ENCODE measurements around the gene MAP3K7CL.
"Not testable (repeated sequence)": the region's sequence is repeated elsewhere in the genome, so short reads cannot be mapped to it uniquely, and the experiment has no call there.

The MAP3K7CL gene

GRCh38 chr21:29135481-29135880 is 5.0 kb downstream of the MAP3K7CL start:
- DNase-seq = no peak

- DNase-seq = no peak
Measured at GRCh38 chr21:29136033-29136432, 5.6 kb downstream of the MAP3K7CL start.

GRCh38 chr21:29144736-29145353 is 14.4 kb downstream of the MAP3K7CL start:
- no peak for DNase-seq

- DNase-seq = no peak
Measured at GRCh38 chr21:29145354-29145782, 14.9 kb downstream of the MAP3K7CL start.

- DNase-seq = no peak
Measured at GRCh38 chr21:29145852-29146453, 15.5 kb downstream of the MAP3K7CL start.

GRCh38 chr21:29146726-29147125 is 16.3 kb downstream of the MAP3K7CL start:
- DNase-seq = no peak

GRCh38 chr21:29148530-29148929 is 18.1 kb downstream of the MAP3K7CL start:
- no peak for DNase-seq

GRCh38 chr21:29149808-29150425 is 19.5 kb downstream of the MAP3K7CL start:
- DNase-seq = no peak

- no peak for DNase-seq
Measured at GRCh38 chr21:29151931-29152330, 21.5 kb downstream of the MAP3K7CL start.

- no peak for DNase-seq
Measured at GRCh38 chr21:29152916-29153315, 22.5 kb downstream of the MAP3K7CL start.

- no peak for DNase-seq
Measured at GRCh38 chr21:29154270-29154669, 23.8 kb downstream of the MAP3K7CL start.

GRCh38 chr21:29155118-29155932 is 24.9 kb downstream of the MAP3K7CL start:
- DNase-seq = no peak

- no peak for DNase-seq
Measured at GRCh38 chr21:29155933-29156260, 25.5 kb downstream of the MAP3K7CL start.

- DNase-seq = no peak
Measured at GRCh38 chr21:29157080-29157479, 26.6 kb downstream of the MAP3K7CL start.

GRCh38 chr21:29159842-29160241 is 29.4 kb downstream of the MAP3K7CL start:
- no peak for DNase-seq

- DNase-seq = not testable (repeated sequence)
Measured at GRCh38 chr21:29162825-29163224, 32.4 kb downstream of the MAP3K7CL start.

GRCh38 chr21:29163341-29164115 is 33.1 kb downstream of the MAP3K7CL start:
- DNase-seq = no peak

- no peak for DNase-seq
Measured at GRCh38 chr21:29164323-29164942, 34.0 kb downstream of the MAP3K7CL start.

GRCh38 chr21:29166323-29166722 is 35.9 kb downstream of the MAP3K7CL start:
- DNase-seq = no peak

GRCh38 chr21:29166853-29167252 is 36.4 kb downstream of the MAP3K7CL start:
- DNase-seq = no peak

- not testable (repeated sequence) for DNase-seq
Measured at GRCh38 chr21:29167481-29167880, 37.0 kb downstream of the MAP3K7CL start.

- no peak for DNase-seq
Measured at GRCh38 chr21:29168891-29169315, 38.5 kb downstream of the MAP3K7CL start.
